Measurements from ENCODE around the gene FAM50A.
A peak's percentile ranks its signal among the peaks of the same experiment; 100 is the strongest.

The FAM50A gene

DNA sequence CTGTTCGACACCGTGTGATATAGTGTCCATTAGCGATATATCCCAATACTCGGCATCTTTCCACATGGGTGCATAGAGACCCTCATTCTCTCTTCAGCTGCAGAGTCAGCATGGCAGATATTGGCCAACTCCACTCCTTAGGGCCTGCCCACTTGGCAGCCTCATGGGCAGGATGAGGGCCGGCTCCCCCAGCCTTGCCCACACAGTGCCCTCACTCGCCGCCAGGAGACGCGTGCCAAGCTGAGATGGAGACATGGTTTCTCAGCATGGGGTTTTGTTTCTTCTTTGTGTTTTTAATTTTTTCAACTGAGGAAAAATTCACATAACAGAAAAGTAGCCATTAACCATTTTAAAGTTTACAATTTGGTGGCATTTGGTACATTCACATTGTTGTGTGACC is 8.9 kb downstream of the FAM50A start:
- no peak for TF ChIP-seq CTCF (IDR thresholded peaks at IDR 0.05; ENCODE audit: low read depth, low read length)
- no peak overlapping the region for H3K4me3 ChIP-seq (ENCODE audit: low read depth, low read length)

DNA sequence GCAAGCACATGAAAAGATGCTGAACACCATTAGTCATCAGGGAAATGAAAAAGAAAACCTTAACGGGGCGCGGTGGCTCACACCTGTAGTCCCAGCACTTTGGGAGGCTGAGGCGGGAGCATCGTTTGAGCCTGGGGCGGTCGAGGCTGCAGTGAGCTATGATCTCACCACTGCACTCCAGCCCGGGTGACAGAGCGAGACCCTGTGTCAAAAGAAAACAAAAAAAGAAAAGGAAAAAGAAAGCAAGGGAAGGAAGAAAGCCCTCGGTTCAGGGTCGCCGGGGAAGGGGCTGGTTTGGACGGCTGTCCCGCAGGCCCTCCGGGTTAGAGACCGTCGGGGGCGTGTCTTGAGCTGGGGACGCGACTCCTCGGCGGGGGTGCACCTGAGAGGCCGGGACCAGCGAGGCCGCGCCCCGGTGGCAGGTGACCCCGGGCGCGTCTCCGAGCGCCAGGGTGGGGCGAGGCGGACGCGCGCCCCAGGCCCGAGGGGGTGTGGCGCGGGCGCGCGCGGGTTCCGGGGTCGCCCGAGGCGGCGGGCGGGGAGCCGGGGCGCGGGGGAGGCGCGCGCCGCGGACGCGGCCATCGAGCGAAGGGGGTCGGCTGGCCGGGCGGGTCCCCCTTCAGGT is 13.7 kb downstream of the FAM50A start:
- peak overlapping the region; percentile 50 for H3K4me3 ChIP-seq (ENCODE audit: low read depth, low read length)

DNA sequence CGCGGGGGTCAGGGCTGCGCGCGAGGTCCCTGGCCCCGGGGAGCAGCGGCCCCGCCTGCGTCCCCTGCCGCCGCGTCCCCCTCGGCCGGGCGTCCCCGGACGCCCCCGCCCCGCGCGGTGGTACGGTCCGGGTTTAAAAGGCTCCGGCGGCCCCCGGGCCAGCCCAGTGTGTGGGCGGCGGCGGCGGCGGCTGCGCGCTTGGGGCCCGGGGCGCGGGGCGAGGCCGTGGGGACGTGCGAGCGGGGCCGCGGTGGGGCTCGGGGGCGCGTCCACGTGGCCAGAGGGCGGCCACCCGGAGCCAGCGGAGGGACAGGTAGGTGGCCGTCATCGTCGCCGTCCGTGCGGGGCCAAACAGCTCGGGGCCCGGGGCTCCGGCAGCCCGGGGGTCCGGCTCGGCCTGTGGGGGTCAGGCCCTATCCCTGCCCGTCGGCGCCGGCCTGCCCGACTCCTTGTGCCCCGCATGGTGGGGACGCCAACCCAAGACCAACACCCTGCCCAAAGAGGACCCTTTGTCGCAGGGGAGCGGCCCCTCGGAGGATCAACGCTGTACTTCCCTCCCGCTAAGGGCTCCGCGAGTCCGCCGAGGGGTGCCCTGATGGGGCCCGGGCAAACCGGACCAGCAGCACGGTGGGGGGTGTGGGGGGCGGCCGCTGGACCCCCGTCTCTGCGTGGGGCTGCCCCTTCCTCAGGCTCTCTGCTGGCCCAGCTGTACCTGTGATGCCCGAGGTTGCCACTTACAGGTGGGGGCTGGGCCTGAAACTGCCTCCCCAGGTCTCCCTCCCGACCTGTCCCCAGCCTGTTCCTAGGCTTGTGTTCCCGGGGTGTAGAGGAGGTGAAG is 14.4 kb downstream of the FAM50A start, which contains the start of gene PLXNA3:
Gene PLXNA3, plus strand, starts transcription at position 166 of the 838 bp plus-strand sequence. CDS start 1,903 bp downstream, outside the sequence.
- no peak for TF ChIP-seq CTCF (IDR thresholded peaks at IDR 0.05; ENCODE audit: low read depth, low read length)
- H3K4me3 ChIP-seq (ENCODE audit: low read depth, low read length), result peak within 1 kb of the TSS; percentile 76

More for the DNA sequence above, 13.7 kb downstream of the FAM50A start:
- TF ChIP-seq CTCF (IDR thresholded peaks at IDR 0.05; ENCODE audit: low read depth, low read length), result no peak

DNA sequence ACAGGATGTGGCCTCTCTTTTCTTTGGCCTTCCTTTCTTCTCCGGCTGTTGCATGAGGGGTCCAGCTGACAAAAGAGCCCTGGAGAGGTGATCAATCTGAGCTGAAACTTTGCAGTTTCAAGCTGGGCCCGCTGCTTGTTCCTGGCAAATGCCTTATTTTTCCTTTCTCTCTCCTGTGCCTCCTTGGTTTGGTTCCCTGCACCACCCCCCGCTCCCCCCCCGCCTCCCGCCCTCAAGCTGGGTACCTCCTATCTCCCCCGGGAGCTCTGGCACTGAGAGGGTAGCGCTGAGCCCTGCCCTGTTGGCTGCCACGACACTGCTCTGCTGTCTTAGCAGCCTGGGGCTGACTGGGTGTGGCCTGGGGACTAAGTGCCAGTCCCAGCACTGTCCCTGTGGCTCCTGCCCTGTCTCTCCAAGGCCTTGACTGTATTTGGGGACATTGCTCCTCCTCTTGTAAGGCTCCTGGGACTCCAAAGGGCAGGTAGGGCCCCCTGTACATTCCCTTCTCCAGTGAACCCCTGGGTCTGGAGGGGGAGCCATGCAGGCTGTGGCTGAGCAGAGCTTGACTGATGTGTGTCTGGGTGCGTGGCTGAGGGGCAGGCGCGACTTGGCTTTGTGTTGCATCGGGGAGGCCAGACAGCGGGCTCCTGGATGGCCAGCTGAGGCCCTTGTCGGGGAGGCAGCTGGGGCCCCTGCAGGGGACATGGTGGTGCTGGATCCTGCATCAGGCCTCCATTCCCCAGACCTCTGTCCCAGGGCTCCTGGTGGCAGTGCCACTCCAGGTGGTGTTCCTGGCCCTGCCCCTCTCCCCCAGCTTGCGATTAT is 15.2 kb downstream of the FAM50A start:
- TF ChIP-seq CTCF (IDR thresholded peaks at IDR 0.05; ENCODE audit: low read depth, low read length), result no peak
- peak overlapping the region; percentile 76 for H3K4me3 ChIP-seq (ENCODE audit: low read depth, low read length)

DNA sequence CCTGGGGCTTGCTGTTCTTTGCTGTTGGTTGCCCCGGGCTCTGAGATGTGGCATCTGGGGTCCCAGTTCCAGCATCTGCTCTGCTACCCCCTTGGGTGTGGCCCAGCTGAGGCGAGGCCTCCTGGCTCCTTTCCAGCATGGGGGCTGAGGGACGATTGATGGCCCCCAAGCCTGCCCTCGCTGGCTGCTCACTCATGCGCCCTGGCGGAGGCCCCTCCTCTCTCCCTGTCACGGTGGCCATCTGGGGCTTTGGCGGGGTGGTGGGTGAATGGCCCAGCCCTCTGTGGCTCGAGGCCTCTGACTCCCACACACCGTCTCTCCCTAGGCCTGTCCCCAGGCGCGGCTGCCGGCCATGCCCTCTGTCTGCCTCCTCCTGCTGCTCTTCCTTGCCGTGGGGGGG is 15.9 kb downstream of the FAM50A start:
- no peak for TF ChIP-seq CTCF (IDR thresholded peaks at IDR 0.05; ENCODE audit: low read depth, low read length)

DNA sequence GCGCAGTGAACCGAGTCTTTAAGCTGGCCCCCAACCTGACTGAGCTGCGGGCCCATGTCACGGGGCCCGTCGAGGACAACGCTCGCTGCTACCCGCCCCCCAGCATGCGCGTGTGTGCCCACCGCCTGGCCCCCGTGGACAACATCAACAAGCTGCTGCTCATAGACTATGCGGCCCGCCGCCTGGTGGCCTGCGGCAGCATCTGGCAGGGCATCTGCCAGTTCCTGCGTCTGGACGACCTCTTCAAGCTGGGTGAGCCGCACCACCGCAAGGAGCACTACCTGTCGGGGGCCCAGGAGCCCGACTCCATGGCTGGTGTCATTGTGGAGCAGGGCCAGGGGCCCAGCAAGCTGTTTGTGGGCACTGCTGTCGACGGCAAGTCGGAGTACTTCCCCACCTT is 16.4 kb downstream of the FAM50A start:
- H3K4me3 ChIP-seq (ENCODE audit: low read depth, low read length), result peak overlapping the region; percentile 76
- TF ChIP-seq CTCF (IDR thresholded peaks at IDR 0.05; ENCODE audit: low read depth, low read length), result no peak

More for the DNA sequence above, 15.9 kb downstream of the FAM50A start:
- H3K4me3 ChIP-seq (ENCODE audit: low read depth, low read length), result peak overlapping the region; percentile 76
